ENCODE results near the gene KCNQ1. TPM values are rescaled to one million over a fixed set of nuclear protein-coding genes. Genes with fewer than 3 reads are reported as not detected.
A peak's percentile ranks its signal among the peaks of the same experiment; 100 is the strongest.

The KCNQ1 gene
- total and polyA plus RNA-seq, 2 of the 13 experiments (the other 11 are each of a cell fraction or from before 2014, with no cell fraction given) = 0.02 to 0.08 TPM

DNA sequence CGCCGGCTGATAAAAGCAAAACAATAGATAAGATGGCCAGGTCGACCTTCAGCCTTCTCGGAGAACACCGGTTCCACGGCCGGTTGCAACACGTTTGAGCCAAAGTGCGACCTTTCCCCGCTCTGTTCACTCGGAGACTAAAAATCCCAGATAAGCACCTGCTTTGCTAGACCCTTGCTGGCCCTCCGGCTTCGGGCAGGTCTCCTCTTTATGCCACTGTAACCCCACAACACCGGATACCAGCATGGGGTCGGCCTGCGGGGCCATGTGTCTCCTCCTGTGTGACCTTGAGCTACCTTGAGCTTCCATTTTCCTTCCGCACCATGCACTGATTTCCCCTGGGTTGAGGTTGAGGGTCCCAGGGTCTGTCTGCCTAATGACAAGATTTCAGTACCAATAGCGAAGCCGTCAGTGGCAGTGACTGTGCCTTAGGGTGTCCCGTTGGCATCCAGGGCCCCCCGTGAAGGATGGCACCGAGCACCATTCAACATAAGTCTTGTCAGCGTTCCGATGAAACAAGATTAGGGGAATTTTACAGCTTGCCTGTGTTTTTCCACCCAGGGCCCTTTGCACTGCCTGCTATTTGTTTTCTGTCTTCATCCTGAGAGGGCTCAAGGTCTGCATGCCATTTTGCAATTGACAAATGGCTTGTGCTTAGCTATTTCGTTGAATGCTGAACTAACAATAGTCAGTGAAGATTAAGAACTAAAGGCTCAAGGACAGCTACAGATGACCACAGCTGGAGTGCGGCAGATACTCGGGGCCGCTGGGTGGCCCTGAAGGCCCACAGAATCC lies 118.6 kb downstream of the KCNQ1 start (continued):
- TF ChIP-seq, protein P1, sequence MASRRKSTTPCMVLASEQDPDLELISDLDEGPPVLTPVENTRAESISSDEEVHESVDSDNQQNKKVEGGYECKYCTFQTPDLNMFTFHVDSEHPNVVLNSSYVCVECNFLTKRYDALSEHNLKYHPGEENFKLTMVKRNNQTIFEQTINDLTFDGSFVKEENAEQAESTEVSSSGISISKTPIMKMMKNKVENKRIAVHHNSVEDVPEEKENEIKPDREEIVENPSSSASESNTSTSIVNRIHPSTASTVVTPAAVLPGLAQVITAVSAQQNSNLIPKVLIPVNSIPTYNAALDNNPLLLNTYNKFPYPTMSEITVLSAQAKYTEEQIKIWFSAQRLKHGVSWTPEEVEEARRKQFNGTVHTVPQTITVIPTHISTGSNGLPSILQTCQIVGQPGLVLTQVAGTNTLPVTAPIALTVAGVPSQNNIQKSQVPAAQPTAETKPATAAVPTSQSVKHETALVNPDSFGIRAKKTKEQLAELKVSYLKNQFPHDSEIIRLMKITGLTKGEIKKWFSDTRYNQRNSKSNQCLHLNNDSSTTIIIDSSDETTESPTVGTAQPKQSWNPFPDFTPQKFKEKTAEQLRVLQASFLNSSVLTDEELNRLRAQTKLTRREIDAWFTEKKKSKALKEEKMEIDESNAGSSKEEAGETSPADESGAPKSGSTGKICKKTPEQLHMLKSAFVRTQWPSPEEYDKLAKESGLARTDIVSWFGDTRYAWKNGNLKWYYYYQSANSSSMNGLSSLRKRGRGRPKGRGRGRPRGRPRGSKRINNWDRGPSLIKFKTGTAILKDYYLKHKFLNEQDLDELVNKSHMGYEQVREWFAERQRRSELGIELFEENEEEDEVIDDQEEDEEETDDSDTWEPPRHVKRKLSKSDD (CRISPR knock-in tag; IDR thresholded peaks at IDR 0.05; ENCODE audit: low read depth) = no peak
- TF ChIP-seq, protein P2, sequence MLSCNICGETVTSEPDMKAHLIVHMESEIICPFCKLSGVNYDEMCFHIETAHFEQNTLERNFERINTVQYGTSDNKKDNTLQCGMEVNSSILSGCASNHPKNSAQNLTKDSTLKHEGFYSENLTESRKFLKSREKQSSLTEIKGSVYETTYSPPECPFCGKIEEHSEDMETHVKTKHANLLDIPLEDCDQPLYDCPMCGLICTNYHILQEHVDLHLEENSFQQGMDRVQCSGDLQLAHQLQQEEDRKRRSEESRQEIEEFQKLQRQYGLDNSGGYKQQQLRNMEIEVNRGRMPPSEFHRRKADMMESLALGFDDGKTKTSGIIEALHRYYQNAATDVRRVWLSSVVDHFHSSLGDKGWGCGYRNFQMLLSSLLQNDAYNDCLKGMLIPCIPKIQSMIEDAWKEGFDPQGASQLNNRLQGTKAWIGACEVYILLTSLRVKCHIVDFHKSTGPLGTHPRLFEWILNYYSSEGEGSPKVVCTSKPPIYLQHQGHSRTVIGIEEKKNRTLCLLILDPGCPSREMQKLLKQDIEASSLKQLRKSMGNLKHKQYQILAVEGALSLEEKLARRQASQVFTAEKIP (CRISPR knock-in tag; IDR thresholded peaks at IDR 0.05; ENCODE audit: borderline replicate concordance) = no peak
- TF ChIP-seq KLF12 (CRISPR knock-in tag; IDR thresholded peaks at IDR 0.05; ENCODE audit: borderline replicate concordance) (peak; percentile 59; the same call in 1 of the 2 replicates), BCL6 (CRISPR knock-in tag; IDR thresholded peaks at IDR 0.05) (peak; percentile 79), ZNF331 (CRISPR knock-in tag; IDR thresholded peaks at IDR 0.05) (peak; percentile 76), NFE2L2 (IDR thresholded peaks at IDR 0.05; ENCODE audit: low read length) (no peak), ZBTB21 (CRISPR knock-in tag; IDR thresholded peaks at IDR 0.05) (no peak), ZSCAN20 (CRISPR knock-in tag; IDR thresholded peaks at IDR 0.05; ENCODE audit: borderline replicate concordance) (peak; percentile 79; the same call in 1 of the 2 replicates), ZNF607 (CRISPR knock-in tag; IDR thresholded peaks at IDR 0.05; ENCODE audit: borderline replicate concordance) (no peak), SOX13 (IDR thresholded peaks at IDR 0.05) (peak; percentile 83), SOX13 (CRISPR knock-in tag; conservative IDR thresholded peaks at IDR 0.05 in 1 of 2, IDR thresholded peaks at IDR 0.05 in 1 of 2) (peak in 1 of 2 experiments; percentile 98; a peak in 2 of 4 replicates), ZNF17 (CRISPR knock-in tag; IDR thresholded peaks at IDR 0.05) (no peak), HOXD1 (CRISPR knock-in tag; IDR thresholded peaks at IDR 0.05) (peak; percentile 61; the same call in 1 of the 2 replicates), ZNF263 (CRISPR knock-in tag; IDR thresholded peaks at IDR 0.05) (peak; percentile 53)
- TF ChIP-seq, protein P3, sequence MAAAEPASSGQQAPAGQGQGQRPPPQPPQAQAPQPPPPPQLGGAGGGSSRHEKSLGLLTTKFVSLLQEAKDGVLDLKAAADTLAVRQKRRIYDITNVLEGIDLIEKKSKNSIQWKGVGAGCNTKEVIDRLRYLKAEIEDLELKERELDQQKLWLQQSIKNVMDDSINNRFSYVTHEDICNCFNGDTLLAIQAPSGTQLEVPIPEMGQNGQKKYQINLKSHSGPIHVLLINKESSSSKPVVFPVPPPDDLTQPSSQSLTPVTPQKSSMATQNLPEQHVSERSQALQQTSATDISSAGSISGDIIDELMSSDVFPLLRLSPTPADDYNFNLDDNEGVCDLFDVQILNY (CRISPR knock-in tag; conservative IDR thresholded peaks at IDR 0.05) = no peak
- TF ChIP-seq, protein P4, sequence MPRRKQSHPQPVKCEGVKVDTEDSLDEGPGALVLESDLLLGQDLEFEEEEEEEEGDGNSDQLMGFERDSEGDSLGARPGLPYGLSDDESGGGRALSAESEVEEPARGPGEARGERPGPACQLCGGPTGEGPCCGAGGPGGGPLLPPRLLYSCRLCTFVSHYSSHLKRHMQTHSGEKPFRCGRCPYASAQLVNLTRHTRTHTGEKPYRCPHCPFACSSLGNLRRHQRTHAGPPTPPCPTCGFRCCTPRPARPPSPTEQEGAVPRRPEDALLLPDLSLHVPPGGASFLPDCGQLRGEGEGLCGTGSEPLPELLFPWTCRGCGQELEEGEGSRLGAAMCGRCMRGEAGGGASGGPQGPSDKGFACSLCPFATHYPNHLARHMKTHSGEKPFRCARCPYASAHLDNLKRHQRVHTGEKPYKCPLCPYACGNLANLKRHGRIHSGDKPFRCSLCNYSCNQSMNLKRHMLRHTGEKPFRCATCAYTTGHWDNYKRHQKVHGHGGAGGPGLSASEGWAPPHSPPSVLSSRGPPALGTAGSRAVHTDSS (CRISPR knock-in tag; conservative IDR thresholded peaks at IDR 0.05) = no peak
- TF ChIP-seq, protein P5, sequence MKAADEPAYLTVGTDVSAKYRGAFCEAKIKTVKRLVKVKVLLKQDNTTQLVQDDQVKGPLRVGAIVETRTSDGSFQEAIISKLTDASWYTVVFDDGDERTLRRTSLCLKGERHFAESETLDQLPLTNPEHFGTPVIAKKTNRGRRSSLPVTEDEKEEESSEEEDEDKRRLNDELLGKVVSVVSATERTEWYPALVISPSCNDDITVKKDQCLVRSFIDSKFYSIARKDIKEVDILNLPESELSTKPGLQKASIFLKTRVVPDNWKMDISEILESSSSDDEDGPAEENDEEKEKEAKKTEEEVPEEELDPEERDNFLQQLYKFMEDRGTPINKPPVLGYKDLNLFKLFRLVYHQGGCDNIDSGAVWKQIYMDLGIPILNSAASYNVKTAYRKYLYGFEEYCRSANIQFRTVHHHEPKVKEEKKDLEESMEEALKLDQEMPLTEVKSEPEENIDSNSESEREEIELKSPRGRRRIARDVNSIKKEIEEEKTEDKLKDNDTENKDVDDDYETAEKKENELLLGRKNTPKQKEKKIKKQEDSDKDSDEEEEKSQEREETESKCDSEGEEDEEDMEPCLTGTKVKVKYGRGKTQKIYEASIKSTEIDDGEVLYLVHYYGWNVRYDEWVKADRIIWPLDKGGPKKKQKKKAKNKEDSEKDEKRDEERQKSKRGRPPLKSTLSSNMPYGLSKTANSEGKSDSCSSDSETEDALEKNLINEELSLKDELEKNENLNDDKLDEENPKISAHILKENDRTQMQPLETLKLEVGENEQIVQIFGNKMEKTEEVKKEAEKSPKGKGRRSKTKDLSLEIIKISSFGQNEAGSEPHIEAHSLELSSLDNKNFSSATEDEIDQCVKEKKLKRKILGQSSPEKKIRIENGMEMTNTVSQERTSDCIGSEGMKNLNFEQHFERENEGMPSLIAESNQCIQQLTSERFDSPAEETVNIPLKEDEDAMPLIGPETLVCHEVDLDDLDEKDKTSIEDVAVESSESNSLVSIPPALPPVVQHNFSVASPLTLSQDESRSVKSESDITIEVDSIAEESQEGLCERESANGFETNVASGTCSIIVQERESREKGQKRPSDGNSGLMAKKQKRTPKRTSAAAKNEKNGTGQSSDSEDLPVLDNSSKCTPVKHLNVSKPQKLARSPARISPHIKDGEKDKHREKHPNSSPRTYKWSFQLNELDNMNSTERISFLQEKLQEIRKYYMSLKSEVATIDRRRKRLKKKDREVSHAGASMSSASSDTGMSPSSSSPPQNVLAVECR (CRISPR knock-in tag; IDR thresholded peaks at IDR 0.05; ENCODE audit: borderline replicate concordance) = peak; percentile 36; the same call in 1 of the 2 replicates

Data from HepG2 (cell line).